GM12864 (cell line): ENCODE data around the gene MET.

Source experiments
- DNase-seq: peaks from one replicate; pipeline ENCODE4 v3.0.0-alpha.2; 2011; ENCODE audit warnings: low read depth
- H3K4me3 ChIP-seq: 2 replicates; pipeline ENCODE4 v1.5.1; 2011; ENCODE audit warnings: mild to moderate bottlenecking, low read depth, low read length, control low read depth
- CTCF ChIP-seq: IDR thresholded peaks from 2 replicates; pipeline ENCODE4 v1.5.1; 2011; ENCODE audit warnings: low read depth, mild to moderate bottlenecking, moderate library complexity, low read length, control low read depth, inconsistent platforms; ENCODE audit errors: missing control alignments

The MET gene

GRCh38 chr7:116704650-116705228, 32.7 kb downstream of the MET start:
- TF ChIP-seq CTCF: no peak
- no peak overlapping the region for H3K4me3 ChIP-seq
- DNase-seq: no peak

GRCh38 chr7:116705419-116705818, 33.4 kb downstream of the MET start:
- DNase-seq: no peak
- no peak for TF ChIP-seq CTCF
- no peak overlapping the region for H3K4me3 ChIP-seq

GRCh38 chr7:116706668-116707126, 34.7 kb downstream of the MET start:
- TF ChIP-seq CTCF: no peak
- DNase-seq: no peak
- H3K4me3 ChIP-seq: no peak overlapping the region

GRCh38 chr7:116707289-116707688, 35.3 kb downstream of the MET start:
- no peak overlapping the region for H3K4me3 ChIP-seq
- no peak for TF ChIP-seq CTCF
- DNase-seq: no peak

GRCh38 chr7:116708248-116708647, 36.3 kb downstream of the MET start:
- DNase-seq: no peak
- no peak for TF ChIP-seq CTCF
- no peak overlapping the region for H3K4me3 ChIP-seq

GRCh38 chr7:116708861-116709260, 36.9 kb downstream of the MET start:
- no peak for DNase-seq
- no peak overlapping the region for H3K4me3 ChIP-seq
- TF ChIP-seq CTCF: no peak

GRCh38 chr7:116709336-116709735, 37.3 kb downstream of the MET start:
- DNase-seq: no peak
- H3K4me3 ChIP-seq: no peak overlapping the region
- TF ChIP-seq CTCF: no peak
